ENCODE data around the gene HOXB5. TPM values are rescaled to one million over a fixed set of nuclear protein-coding genes. Genes with fewer than 3 reads are reported as not detected.
A peak's percentile ranks its signal among the peaks of the same experiment; 100 is the strongest.

The HOXB5 gene
- total RNA-seq, 8 experiments from 2014 or later = 1.0 to 51.9 (median 15.8) TPM

- in situ Hi-C loops (cut with MboI; ENCODE audit: low pct_unique_long_range_greater_than_20kb in 2 of 9, low sequenced_read_pairs in 9 of 9, unreplicated experiment in 9 of 9) = loop anchor here in 2 of 9 experiments (10.0 kb wide), 1 partner anchor 261 kb away; no protein-coding TSS in a partner anchor
- peak overlapping the region; percentile 62 to 91 (median 83) for H3K4me3 ChIP-seq
- ATAC-seq (replicated peaks in 6 of 8) = no peak
- peak overlapping the region; percentile 90 to 94 for H3K27ac ChIP-seq
- WGBS, 10 experiments = 0 to 100% (median 37%) methylated on average over 1 to 10 of the region's 25 CpGs; no CpG with 5 or more reads in 1 of the 10 experiments
- peaks cover 24 to 51% of the 10 kb centered on the region in 2 donors for H3K4me1 ChIP-seq (replicated peaks in 1 of 2)
Observed at GRCh38 chr17:48595278-48595999, 1.9 kb upstream of the HOXB5 start.

GRCh38 chr17:48594538-48595277 lies 1.1 kb upstream of the HOXB5 start:
- in situ Hi-C loops (cut with MboI; ENCODE audit: low pct_unique_long_range_greater_than_20kb in 2 of 9, low sequenced_read_pairs in 9 of 9, unreplicated experiment in 9 of 9) = loop anchor here in 2 of 9 experiments (10.0 kb wide), 1 partner anchor 260 kb away; no protein-coding TSS in a partner anchor
- peak overlapping the region; percentile 90 to 94 for H3K27ac ChIP-seq
- peak overlapping the region; percentile 62 to 91 (median 83) for H3K4me3 ChIP-seq
- peaks cover 18 to 52% of the 10 kb centered on the region in 2 donors for H3K4me1 ChIP-seq (replicated peaks in 1 of 2)
- ATAC-seq (replicated peaks in 6 of 8) = no peak
- WGBS, 10 experiments = 2 to 94% (median 70%) methylated on average over 1 to 15 of the region's 25 CpGs; no CpG with 5 or more reads in 3 of the 10 experiments

GRCh38 chr17:48593840-48594537 lies 410 bp upstream of the HOXB5 start:
- H3K4me3 ChIP-seq = peak overlapping the region; percentile 62 to 91 (median 83)
- H3K4me1 ChIP-seq (replicated peaks in 1 of 2) = peaks cover 11 to 50% of the 10 kb centered on the region in 2 donors
- H3K27ac ChIP-seq = peak overlapping the region; percentile 90 to 94

GRCh38 chr17:48592577-48592976 lies 1.0 kb downstream of the HOXB5 start:
- Histone ChIP-seq H3K27ac (peak overlapping the region; percentile 90 to 96), H3K4me3 (peak overlapping the region; percentile 62 to 91 (median 83)), H3K4me1 (replicated peaks in 1 of 2) (peaks cover 8 to 57% of the 10 kb centered on the region in 2 donors)
- 0 to 34% (median 0%) methylated on average over 1 to 13 of the region's 14 CpGs; no CpG with 5 or more reads in 1 of the 10 experiments for WGBS, 10 experiments
- peak in 2 of 8 experiments; percentile 4 to 25 for ATAC-seq (replicated peaks in 6 of 8)
- in situ Hi-C loops (cut with MboI; ENCODE audit: low pct_unique_long_range_greater_than_20kb in 2 of 9, low sequenced_read_pairs in 9 of 9, unreplicated experiment in 9 of 9) = loop anchor here in 2 of 9 experiments (10.0 kb wide), 1 partner anchor 258 kb away; no protein-coding TSS in a partner anchor

More at GRCh38 chr17:48593840-48594537, 410 bp upstream of the HOXB5 start:
- in situ Hi-C loops (cut with MboI; ENCODE audit: low pct_unique_long_range_greater_than_20kb in 2 of 9, low sequenced_read_pairs in 9 of 9, unreplicated experiment in 9 of 9) = loop anchor here in 2 of 9 experiments (10.0 kb wide), 1 partner anchor 259 kb away; no protein-coding TSS in a partner anchor
- 0 to 21% (median 3%) methylated on average over 2 to 12 of the region's 37 CpGs; no CpG with 5 or more reads in 6 of the 10 experiments for WGBS, 10 experiments
- ATAC-seq (replicated peaks in 6 of 8) = peak; percentile 38 to 61 (median 48)

- WGBS, 10 experiments = 0 to 33% (median 28%) methylated on average over 2 to 7 of the region's 33 CpGs; no CpG with 5 or more reads in 5 of the 10 experiments
- H3K4me1 ChIP-seq (replicated peaks in 1 of 2) = peaks cover 8 to 62% of the 10 kb centered on the region in 2 donors
- peak overlapping the region; percentile 90 to 96 for H3K27ac ChIP-seq
- in situ Hi-C loops (cut with MboI; ENCODE audit: low pct_unique_long_range_greater_than_20kb in 2 of 9, low sequenced_read_pairs in 9 of 9, unreplicated experiment in 9 of 9) = loop anchor here in 2 of 9 experiments (10.0 kb wide), 1 partner anchor 257 kb away; no protein-coding TSS in a partner anchor
- H3K4me3 ChIP-seq = peak overlapping the region; percentile 62 to 91 (median 83)
- peak in 1 of 8 experiments; percentile 14 for ATAC-seq (replicated peaks in 6 of 8)
Observed at GRCh38 chr17:48592057-48592514, 1.5 kb downstream of the HOXB5 start.

- WGBS, 10 experiments = 0 to 98% (median 25%) methylated on average over 1 to 9 of the region's 10 CpGs; no CpG with 5 or more reads in 2 of the 10 experiments
- in situ Hi-C loops (cut with MboI; ENCODE audit: low pct_unique_long_range_greater_than_20kb in 2 of 9, low sequenced_read_pairs in 9 of 9, unreplicated experiment in 9 of 9) = loop anchor here in 2 of 9 experiments (10.0 kb wide), 1 partner anchor 257 kb away; no protein-coding TSS in a partner anchor
- peak overlapping the region; percentile 90 to 96 for H3K27ac ChIP-seq
- no peak for ATAC-seq (replicated peaks in 6 of 8)
- H3K4me3 ChIP-seq = peak overlapping the region; percentile 62 to 91 (median 83)
- peaks cover 8 to 68% of the 10 kb centered on the region in 2 donors for H3K4me1 ChIP-seq (replicated peaks in 1 of 2)
Observed at GRCh38 chr17:48591255-48592056, 2.1 kb downstream of the HOXB5 start.

GRCh38 chr17:48590607-48591161 lies 2.9 kb downstream of the HOXB5 start:
- no peak for ATAC-seq (replicated peaks in 6 of 8)
- Histone ChIP-seq H3K4me3 (peak overlapping the region; percentile 62 to 91 (median 83)), H3K4me1 (replicated peaks in 1 of 2) (peaks cover 8 to 66% of the 10 kb centered on the region in 2 donors), H3K27ac (peak overlapping the region; percentile 90 to 96)
- in situ Hi-C loops (cut with MboI; ENCODE audit: low pct_unique_long_range_greater_than_20kb in 2 of 9, low sequenced_read_pairs in 9 of 9, unreplicated experiment in 9 of 9) = loop anchor here in 2 of 9 experiments (10.0 kb wide), 1 partner anchor 256 kb away; no protein-coding TSS in a partner anchor

GRCh38 chr17:48589831-48590606 lies 3.6 kb downstream of the HOXB5 start, which contains the start of gene HOXB3:
Gene HOXB3 (minus strand): TSS chr17:48590241. CDS start chr17:48552474, 37,767 bp downstream.
- 0 to 67% (median 11%) methylated on average over 1 to 18 of the region's 23 CpGs; no CpG with 5 or more reads in 1 of the 10 experiments for WGBS, 10 experiments
- peak in 2 of 8 experiments; percentile 5 to 22 for ATAC-seq (replicated peaks in 6 of 8)
- peak within 1 kb of the TSS; percentile 62 to 91 (median 83) for H3K4me3 ChIP-seq

GRCh38 chr17:48589060-48589830 lies 4.3 kb downstream of the HOXB5 start:
- WGBS, 10 experiments = 0 to 86% (median 18%) methylated on average over 1 to 8 of the region's 10 CpGs
- in situ Hi-C loops (cut with MboI; ENCODE audit: low pct_unique_long_range_greater_than_20kb in 2 of 9, low sequenced_read_pairs in 9 of 9, unreplicated experiment in 9 of 9) = no loop called here
- Histone ChIP-seq H3K27ac (peak overlapping the region; percentile 90 to 96), H3K4me3 (peak overlapping the region; percentile 62 to 91 (median 83)), H3K4me1 (replicated peaks in 1 of 2) (peaks cover 12 to 56% of the 10 kb centered on the region in 2 donors)
- ATAC-seq (replicated peaks in 6 of 8) = no peak

More at GRCh38 chr17:48589831-48590606, 3.6 kb downstream of the HOXB5 start, which contains the start of gene HOXB3:
- peak within 1 kb of the TSS; percentile 90 to 96 for H3K27ac ChIP-seq
- in situ Hi-C loops (cut with MboI; ENCODE audit: low pct_unique_long_range_greater_than_20kb in 2 of 9, low sequenced_read_pairs in 9 of 9, unreplicated experiment in 9 of 9) = loop anchor here in 2 of 9 experiments (10.0 kb wide), 1 partner anchor 255 kb away; no protein-coding TSS in a partner anchor
- H3K4me1 ChIP-seq (replicated peaks in 1 of 2) = peaks cover 8 to 59% of the 10 kb centered on the region in 2 donors

- no peak for ATAC-seq (replicated peaks in 6 of 8)
- WGBS, 10 experiments = 0 to 30% (median 17%) methylated on average over 1 to 2 of the region's 2 CpGs; no CpG with 5 or more reads in 3 of the 10 experiments
- Histone ChIP-seq H3K4me3 (peak overlapping the region; percentile 62 to 91 (median 83)), H3K4me1 (replicated peaks in 1 of 2) (peaks cover 19 to 60% of the 10 kb centered on the region in 2 donors), H3K27ac (peak overlapping the region; percentile 90 to 96)
- in situ Hi-C loops (cut with MboI; ENCODE audit: low pct_unique_long_range_greater_than_20kb in 2 of 9, low sequenced_read_pairs in 9 of 9, unreplicated experiment in 9 of 9) = no loop called here
Observed at GRCh38 chr17:48588528-48588927, 5.1 kb downstream of the HOXB5 start.
